ENCODE data around the gene NTHL1. TPM values are rescaled to one million over a fixed set of nuclear protein-coding genes. Genes with fewer than 3 reads are reported as not detected.

The NTHL1 gene
- total and polyA plus RNA-seq, 9 of the 15 experiments (the other 6 are each of a cell fraction or from before 2014, with no cell fraction given) = 1.1 to 58.8 (median 17.6) TPM

DNA sequence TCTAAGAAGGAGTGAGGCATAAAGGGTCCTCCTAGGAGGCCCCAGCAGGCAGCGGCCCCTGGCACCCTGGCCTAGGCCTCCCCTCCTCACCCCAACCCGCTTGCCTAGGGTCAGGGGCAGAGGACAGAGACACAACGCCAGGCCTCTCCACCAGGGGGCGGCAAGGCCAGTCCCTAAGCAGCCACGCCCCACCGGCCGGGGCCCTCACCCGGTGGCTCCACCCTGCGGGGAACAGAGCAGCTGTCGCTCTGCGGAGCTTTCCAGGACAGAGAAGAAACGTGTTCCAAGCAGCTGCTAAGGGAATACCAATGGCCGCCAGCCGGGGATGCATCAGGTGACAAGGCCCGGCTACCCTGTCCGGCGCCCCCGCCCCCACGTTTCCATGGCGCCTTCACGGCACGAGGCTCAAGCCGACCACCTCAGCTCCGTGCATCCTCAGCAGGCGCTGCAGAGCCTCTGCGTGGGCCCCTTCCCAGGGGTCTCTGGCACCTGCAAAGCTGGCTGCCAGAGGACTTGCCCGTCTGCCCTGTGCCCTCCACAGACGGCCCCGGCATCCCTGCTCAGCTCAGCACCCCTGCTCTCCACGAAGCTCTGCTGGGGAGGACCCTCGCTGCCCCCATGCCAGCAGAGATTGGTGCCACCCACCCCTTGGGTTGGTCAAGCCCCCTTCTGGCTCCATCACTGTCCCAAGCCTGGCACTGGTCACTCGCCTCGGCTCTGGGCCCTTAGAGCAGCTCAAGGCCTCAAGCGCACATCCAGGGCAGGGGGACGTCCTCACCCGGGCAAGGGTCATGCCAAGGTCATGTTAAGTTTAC is 43.6 kb downstream of the NTHL1 start (continued):
- TF ChIP-seq, protein P1, sequence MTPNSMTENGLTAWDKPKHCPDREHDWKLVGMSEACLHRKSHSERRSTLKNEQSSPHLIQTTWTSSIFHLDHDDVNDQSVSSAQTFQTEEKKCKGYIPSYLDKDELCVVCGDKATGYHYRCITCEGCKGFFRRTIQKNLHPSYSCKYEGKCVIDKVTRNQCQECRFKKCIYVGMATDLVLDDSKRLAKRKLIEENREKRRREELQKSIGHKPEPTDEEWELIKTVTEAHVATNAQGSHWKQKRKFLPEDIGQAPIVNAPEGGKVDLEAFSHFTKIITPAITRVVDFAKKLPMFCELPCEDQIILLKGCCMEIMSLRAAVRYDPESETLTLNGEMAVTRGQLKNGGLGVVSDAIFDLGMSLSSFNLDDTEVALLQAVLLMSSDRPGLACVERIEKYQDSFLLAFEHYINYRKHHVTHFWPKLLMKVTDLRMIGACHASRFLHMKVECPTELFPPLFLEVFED (CRISPR knock-in tag; conservative IDR thresholded peaks at IDR 0.05) = no peak
- no peak for TF ChIP-seq ZNF699 (CRISPR knock-in tag; IDR thresholded peaks at IDR 0.05; ENCODE audit: insufficient replicate concordance)
- peak; percentile 66 to 87 for TF ChIP-seq MAZ (CRISPR knock-in tag; conservative IDR thresholded peaks at IDR 0.05 in 1 of 2, IDR thresholded peaks at IDR 0.05 in 1 of 2)
- no peak for TF ChIP-seq PPARD (CRISPR knock-in tag; IDR thresholded peaks at IDR 0.05)
- TF ChIP-seq GABPA (tag; conservative IDR thresholded peaks at IDR 0.05; ENCODE audit: low read depth) = no peak
- TF ChIP-seq KAT2B (IDR thresholded peaks at IDR 0.05; ENCODE audit: low read depth, low read length) = peak; percentile 98
- TF ChIP-seq CAMTA2 (CRISPR knock-in tag; conservative IDR thresholded peaks at IDR 0.05) = no peak
- no peak; the same call in 1 of the 2 replicates for TF ChIP-seq RAD51 (IDR thresholded peaks at IDR 0.05; ENCODE audit: borderline replicate concordance, low read depth)
- TF ChIP-seq NCOA4 (IDR thresholded peaks at IDR 0.05; ENCODE audit: partially characterized antibody) = no peak
- TF ChIP-seq, protein P2, sequence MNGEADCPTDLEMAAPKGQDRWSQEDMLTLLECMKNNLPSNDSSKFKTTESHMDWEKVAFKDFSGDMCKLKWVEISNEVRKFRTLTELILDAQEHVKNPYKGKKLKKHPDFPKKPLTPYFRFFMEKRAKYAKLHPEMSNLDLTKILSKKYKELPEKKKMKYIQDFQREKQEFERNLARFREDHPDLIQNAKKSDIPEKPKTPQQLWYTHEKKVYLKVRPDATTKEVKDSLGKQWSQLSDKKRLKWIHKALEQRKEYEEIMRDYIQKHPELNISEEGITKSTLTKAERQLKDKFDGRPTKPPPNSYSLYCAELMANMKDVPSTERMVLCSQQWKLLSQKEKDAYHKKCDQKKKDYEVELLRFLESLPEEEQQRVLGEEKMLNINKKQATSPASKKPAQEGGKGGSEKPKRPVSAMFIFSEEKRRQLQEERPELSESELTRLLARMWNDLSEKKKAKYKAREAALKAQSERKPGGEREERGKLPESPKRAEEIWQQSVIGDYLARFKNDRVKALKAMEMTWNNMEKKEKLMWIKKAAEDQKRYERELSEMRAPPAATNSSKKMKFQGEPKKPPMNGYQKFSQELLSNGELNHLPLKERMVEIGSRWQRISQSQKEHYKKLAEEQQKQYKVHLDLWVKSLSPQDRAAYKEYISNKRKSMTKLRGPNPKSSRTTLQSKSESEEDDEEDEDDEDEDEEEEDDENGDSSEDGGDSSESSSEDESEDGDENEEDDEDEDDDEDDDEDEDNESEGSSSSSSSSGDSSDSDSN (IDR thresholded peaks at IDR 0.05; ENCODE audit: borderline replicate concordance in 1 of 2, low read depth in 2 of 2, low read length in 2 of 2) = peak; percentile 47 to 81; a peak in 2 of 4 replicates
- no peak for TF ChIP-seq ARHGAP35 (IDR thresholded peaks at IDR 0.05; ENCODE audit: partially characterized antibody)
- no peak; the same call in 1 of the 2 replicates for TF ChIP-seq USF1 (CRISPR knock-in tag; IDR thresholded peaks at IDR 0.05)
- TF ChIP-seq ARID2 (IDR thresholded peaks at IDR 0.05) = no peak
- TF ChIP-seq ZNF766 (CRISPR knock-in tag; conservative IDR thresholded peaks at IDR 0.05) = no peak
- TF ChIP-seq ZNF41 (CRISPR knock-in tag; conservative IDR thresholded peaks at IDR 0.05) = no peak
- TF ChIP-seq SIRT6 (IDR thresholded peaks at IDR 0.05; ENCODE audit: low read depth, low read length) = no peak
- peak; percentile 60; the same call in 1 of the 2 replicates for TF ChIP-seq ZKSCAN1 (IDR thresholded peaks at IDR 0.05; ENCODE audit: low read depth, low read length)
- TF ChIP-seq RBFOX2 (IDR thresholded peaks at IDR 0.05; ENCODE audit: low read depth, low read length) = peak; percentile 65
- no peak for TF ChIP-seq SRSF7 (optimal IDR thresholded peaks at IDR 0.05; ENCODE audit: low read depth, low read length)
- TF ChIP-seq ZKSCAN3 (CRISPR knock-in tag; IDR thresholded peaks at IDR 0.05) = no peak
- no peak for TF ChIP-seq ZNF398 (CRISPR knock-in tag; IDR thresholded peaks at IDR 0.05)
- TF ChIP-seq CBFB (CRISPR knock-in tag; IDR thresholded peaks at IDR 0.05) = no peak

Measured in K562 (cell line).